Subcutaneous abdominal adipose tissue (tissue), 5 donors: ENCODE measurements around the gene LATS2.

ENCODE experiments used
- H3K27ac ChIP-seq: one replicate; pipeline ENCODE4 v1.7.0; 2013; ENCODE audit warnings: low read depth, mild to moderate bottlenecking, inconsistent platforms, low read length, moderate library complexity
- H3K27me3 ChIP-seq, 5 donors: one replicate each; pipeline ENCODE4 v1.7.0; 2013; ENCODE audit warnings: low read length in 5 of 5, inconsistent platforms in 1 of 5; ENCODE audit not compliant: control insufficient read depth in 5 of 5, insufficient read depth in 4 of 5
- H3K36me3 ChIP-seq, 5 donors: one replicate each; pipeline ENCODE4 v1.7.0; 2013; ENCODE audit warnings: low read length in 5 of 5; ENCODE audit not compliant: control insufficient read depth in 5 of 5, insufficient read depth in 5 of 5
- H3K4me1 ChIP-seq, 5 donors: one replicate each; pipeline ENCODE4 v1.7.0; 2013; ENCODE audit warnings: low read length in 5 of 5, mild to moderate bottlenecking in 3 of 5, moderate library complexity in 1 of 5; ENCODE audit not compliant: control insufficient read depth in 5 of 5, insufficient read depth in 5 of 5
- H3K4me3 ChIP-seq, 5 donors: one replicate each; pipeline ENCODE4 v1.7.0; 2013; ENCODE audit warnings: low read length in 5 of 5, low read depth in 1 of 5
- H3K9ac ChIP-seq, 5 donors: one replicate each; pipeline ENCODE4 v1.7.0; 2013; ENCODE audit warnings: low read length in 5 of 5, mild to moderate bottlenecking in 4 of 5, moderate library complexity in 3 of 5
- H3K9me3 ChIP-seq, 5 donors: one replicate each; pipeline ENCODE4 v1.7.0; 2013; ENCODE audit warnings: low read length in 5 of 5; ENCODE audit not compliant: control insufficient read depth in 5 of 5
- donor health status: healthy.
- donor health status: healthy.
- donor health status: healthy.
- donor health status: healthy.
- donor health status: healthy.

LATS2 gene

GRCh38 chr13:21061029-21061763 is at the start of gene LATS2:
Gene LATS2 (minus strand): TSS chr13:21061586. CDS start chr13:21046026, 15,560 bp downstream.
- H3K27ac ChIP-seq, result peak within 1 kb of the TSS; percentile 98
- peak within 1 kb of the TSS; percentile 50 to 81 (median 78) for H3K4me3 ChIP-seq
- H3K36me3 ChIP-seq, result no peaks in the 10 kb centered on the region
- peak within 1 kb of the TSS in 4 of 5 donors; percentile 76 to 95 (median 86) for H3K9ac ChIP-seq
- no peaks in the 10 kb centered on the region for H3K27me3 ChIP-seq
- H3K9me3 ChIP-seq, result no peaks in the 10 kb centered on the region
- H3K4me1 ChIP-seq, result peaks cover 4 to 38% (median 34%) of the 10 kb centered on the region in 5 donors

GRCh38 chr13:21109168-21109567 is 47.8 kb upstream of the LATS2 start:
- H3K9ac ChIP-seq, result no peak overlapping the region

DNA sequence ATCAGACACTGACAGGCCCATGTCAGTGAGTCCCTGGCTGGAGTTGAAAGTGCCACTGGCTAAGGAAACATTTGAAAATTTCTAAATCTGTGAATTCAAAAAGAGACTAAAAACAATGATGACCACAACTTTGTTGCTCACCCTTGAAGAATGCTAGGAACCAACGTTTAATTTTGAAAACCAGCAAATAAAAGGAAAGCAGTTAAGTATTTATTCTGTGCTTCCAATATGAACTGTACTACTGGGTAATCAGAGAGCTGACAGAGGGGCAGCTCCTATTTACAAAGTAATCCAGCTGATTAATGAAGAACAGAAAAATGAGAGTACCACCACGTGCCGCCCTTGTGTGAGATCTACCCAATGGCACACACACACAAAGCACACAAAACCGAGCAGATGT is 44.7 kb upstream of the LATS2 start:
- H3K27me3 ChIP-seq, result no peaks in the 10 kb centered on the region

More at GRCh38 chr13:21109168-21109567, 47.8 kb upstream of the LATS2 start:
- H3K36me3 ChIP-seq, result no peaks in the 10 kb centered on the region
- no peaks in the 10 kb centered on the region for H3K9me3 ChIP-seq
- no peaks in the 10 kb centered on the region for H3K27me3 ChIP-seq
- no peaks in the 10 kb centered on the region for H3K4me1 ChIP-seq
- H3K4me3 ChIP-seq, result no peak overlapping the region
- H3K27ac ChIP-seq, result no peak overlapping the region

GRCh38 chr13:21104199-21105019 is 43.0 kb upstream of the LATS2 start:
- H3K36me3 ChIP-seq, result no peaks in the 10 kb centered on the region

More for the DNA sequence above, 44.7 kb upstream of the LATS2 start:
- H3K9me3 ChIP-seq, result no peaks in the 10 kb centered on the region
- no peak overlapping the region for H3K9ac ChIP-seq
- H3K27ac ChIP-seq, result no peak overlapping the region
- no peaks in the 10 kb centered on the region for H3K36me3 ChIP-seq
- H3K4me3 ChIP-seq, result no peak overlapping the region
- no peaks in the 10 kb centered on the region for H3K4me1 ChIP-seq

GRCh38 chr13:21101865-21102576 is 40.6 kb upstream of the LATS2 start:
- no peaks in the 10 kb centered on the region for H3K9me3 ChIP-seq
- H3K4me3 ChIP-seq, result no peak overlapping the region
- no peaks in the 10 kb centered on the region for H3K4me1 ChIP-seq

More at GRCh38 chr13:21104199-21105019, 43.0 kb upstream of the LATS2 start:
- Histone ChIP-seq H3K4me3 (no peak overlapping the region), H3K27ac (no peak overlapping the region), H3K9me3 (no peaks in the 10 kb centered on the region), H3K9ac (no peak overlapping the region), H3K27me3 (no peaks in the 10 kb centered on the region), H3K4me1 (no peaks in the 10 kb centered on the region)

GRCh38 chr13:21100994-21101757 is 39.8 kb upstream of the LATS2 start:
- Histone ChIP-seq H3K4me3 (no peak overlapping the region), H3K36me3 (no peaks in the 10 kb centered on the region), H3K9ac (no peak overlapping the region), H3K27ac (no peak overlapping the region), H3K27me3 (no peaks in the 10 kb centered on the region), H3K9me3 (no peaks in the 10 kb centered on the region), H3K4me1 (no peaks in the 10 kb centered on the region)

More at GRCh38 chr13:21101865-21102576, 40.6 kb upstream of the LATS2 start:
- Histone ChIP-seq H3K9ac (no peak overlapping the region), H3K27ac (no peak overlapping the region), H3K36me3 (no peaks in the 10 kb centered on the region), H3K27me3 (no peaks in the 10 kb centered on the region)

DNA sequence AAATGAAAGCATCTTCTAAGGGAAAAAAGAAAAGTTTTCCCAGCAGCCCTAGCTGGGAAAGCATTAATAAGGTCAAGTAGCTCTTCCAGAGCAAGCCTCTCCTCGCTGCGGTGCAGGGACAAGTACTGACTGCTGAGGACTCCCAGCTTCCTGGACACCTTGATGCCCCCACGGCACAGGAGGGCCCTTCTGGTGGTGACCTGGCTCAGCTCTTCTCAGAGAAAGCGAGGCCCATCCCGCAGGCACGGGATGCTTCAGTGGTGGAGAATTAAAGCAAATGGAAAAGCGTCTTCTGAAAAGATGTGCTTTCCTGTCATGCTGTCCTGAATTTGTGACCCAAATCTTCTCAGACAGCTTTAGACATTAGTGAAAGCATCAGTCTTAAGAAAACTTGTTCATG is 38.8 kb upstream of the LATS2 start:
- H3K36me3 ChIP-seq, result no peaks in the 10 kb centered on the region
- no peak overlapping the region for H3K9ac ChIP-seq
- H3K4me3 ChIP-seq, result no peak overlapping the region
- no peaks in the 10 kb centered on the region for H3K9me3 ChIP-seq
- no peaks in the 10 kb centered on the region for H3K4me1 ChIP-seq
- no peak overlapping the region for H3K27ac ChIP-seq
- no peaks in the 10 kb centered on the region for H3K27me3 ChIP-seq

GRCh38 chr13:21095311-21095710 is 33.9 kb upstream of the LATS2 start:
- Histone ChIP-seq H3K27me3 (no peaks in the 10 kb centered on the region), H3K4me3 (no peak overlapping the region), H3K4me1 (no peaks in the 10 kb centered on the region), H3K36me3 (no peaks in the 10 kb centered on the region), H3K9ac (no peak overlapping the region), H3K9me3 (no peaks in the 10 kb centered on the region), H3K27ac (no peak overlapping the region)

GRCh38 chr13:21089830-21090229 is 28.4 kb upstream of the LATS2 start:
- H3K4me1 ChIP-seq, result no peaks in the 10 kb centered on the region
- no peak overlapping the region for H3K4me3 ChIP-seq
- H3K27me3 ChIP-seq, result no peaks in the 10 kb centered on the region
- H3K9ac ChIP-seq, result no peak overlapping the region
- no peaks in the 10 kb centered on the region for H3K9me3 ChIP-seq
- no peaks in the 10 kb centered on the region for H3K36me3 ChIP-seq
- no peak overlapping the region for H3K27ac ChIP-seq
